Measurements from ENCODE around the gene SEMA6B. TPM values are rescaled to one million over a fixed set of nuclear protein-coding genes. Genes with fewer than 3 reads are reported as not detected.

SEMA6B gene
- total and polyA plus RNA-seq, 10 of the 15 experiments (the other 5 are each of a cell fraction or from before 2014, with no cell fraction given), result 0.13 TPM; not detected in 9

DNA sequence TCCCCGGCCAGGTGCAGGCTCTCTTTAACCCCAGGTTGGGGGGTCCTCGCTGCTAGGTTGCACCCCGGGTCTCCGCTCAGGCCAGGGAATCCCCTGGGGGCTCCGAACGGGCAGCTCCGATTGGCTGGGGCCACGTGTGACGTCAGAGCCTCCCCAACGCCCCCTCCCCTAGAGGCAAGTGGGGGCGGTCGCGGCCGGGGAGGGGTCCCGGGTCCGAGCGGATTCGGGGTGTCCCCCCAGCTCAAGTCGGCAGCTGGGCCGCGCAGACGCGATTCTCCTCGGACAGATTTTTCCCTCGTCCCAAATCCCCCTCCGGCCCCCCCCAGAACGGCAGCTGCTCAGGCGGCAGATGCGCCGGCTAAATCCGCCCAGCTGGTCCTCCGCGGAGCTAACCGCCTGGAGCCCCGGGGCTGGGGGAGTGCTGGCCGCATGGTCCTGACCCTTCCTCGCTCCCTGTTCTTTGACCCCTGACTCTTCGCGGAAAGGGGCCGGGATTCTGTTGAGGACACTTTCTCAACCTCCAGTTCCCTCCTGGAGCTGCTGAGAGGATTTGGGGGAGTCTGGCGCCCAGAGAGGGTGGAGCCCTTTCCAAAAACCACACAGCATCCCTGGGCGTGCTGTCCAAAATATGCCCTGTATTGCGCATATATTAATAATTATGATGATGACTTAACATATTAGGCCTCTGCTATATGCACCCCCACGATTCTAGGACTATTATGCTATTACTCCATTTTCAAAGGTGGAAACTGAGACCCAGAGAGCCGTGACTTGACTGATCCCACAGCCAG, 25.4 kb upstream of the SEMA6B start:
- ChIA-PET SMC1A (ENCODE audit: uncharacterized antibody, unreplicated experiment) (interaction anchor here (1.1 kb wide), 1 partner anchor 12 kb away, joined by 3 read pairs; no protein-coding TSS in a partner anchor), POLR2A (no interaction called here), CTCF (interaction anchor here (1.4 kb wide), 1 partner anchor 18 kb away, joined by 3 read pairs; no protein-coding TSS in a partner anchor), RAD21 (ENCODE audit: unreplicated experiment) (no interaction called here)
- no peak for TF ChIP-seq STAT1 (conservative IDR thresholded peaks at IDR 0.05)
- TF ChIP-seq ZZZ3 (IDR thresholded peaks at IDR 0.05; ENCODE audit: control insufficient read depth, insufficient read length, low read depth), result no peak
- no peak for TF ChIP-seq GATAD2B (conservative IDR thresholded peaks at IDR 0.05; ENCODE audit: low read depth)
- TF ChIP-seq MYC (IDR thresholded peaks at IDR 0.05; ENCODE audit: insufficient read depth, insufficient read length, insufficient replicate concordance, low read length, severe bottlenecking), result no peak
- H3K9ac ChIP-seq (ENCODE audit: control insufficient read depth, insufficient read depth, low read length), result no peak overlapping the region
- DNase-seq (ENCODE audit: low read depth, low spot score) (no peak), FAIRE-seq (no peak), ATAC-seq (no peak)
- no peaks in the 10 kb centered on the region for H3K36me3 ChIP-seq (ENCODE audit: control insufficient read depth in 2 of 2, insufficient read depth in 2 of 2, low read length in 1 of 2)
- H3K4me3 ChIP-seq, result no peak overlapping the region
- peaks cover 6 to 10% of the 10 kb centered on the region in 2 experiments for H3K27me3 ChIP-seq (replicated peaks in 1 of 2; ENCODE audit: control insufficient read depth in 2 of 2, insufficient read depth in 2 of 2, low read length in 1 of 2)
- WGBS (ENCODE audit: insufficient coverage, insufficient replicate concordance, low lambda C conversion rate, missing lambda C conversion rate), result 25% methylated on average over 45 of the region's 45 CpGs
- no peaks in the 10 kb centered on the region for H3K79me2 ChIP-seq (ENCODE audit: control insufficient read depth, insufficient read depth, low read length)
- no peaks in the 10 kb centered on the region for H3K4me1 ChIP-seq (ENCODE audit: control insufficient read depth, insufficient read depth, low read length)
- H3K4me2 ChIP-seq (ENCODE audit: control insufficient read depth, insufficient read depth), result peak overlapping the region; percentile 55; the same call in 1 of the 2 replicates
- H3K9me3 ChIP-seq (replicated peaks; ENCODE audit: control insufficient read depth, insufficient read depth, low read length), result no peaks in the 10 kb centered on the region
- intact Hi-C loops (cut with micrococcal nuclease; ENCODE audit: unreplicated experiment) (no loop called here), in situ Hi-C loops (cut with MboI) (no loop called here)
- H3K27ac ChIP-seq (ENCODE audit: control insufficient read depth, insufficient read depth), result no peak overlapping the region
- no TSS peak for BruUV-seq (replicated peaks)
- no peak overlapping the region for H2AFZ ChIP-seq (ENCODE audit: control insufficient read depth, low read depth, low read length)
- no peaks in the 10 kb centered on the region for H4K20me1 ChIP-seq (ENCODE audit: control insufficient read depth, insufficient read depth)

DNA sequence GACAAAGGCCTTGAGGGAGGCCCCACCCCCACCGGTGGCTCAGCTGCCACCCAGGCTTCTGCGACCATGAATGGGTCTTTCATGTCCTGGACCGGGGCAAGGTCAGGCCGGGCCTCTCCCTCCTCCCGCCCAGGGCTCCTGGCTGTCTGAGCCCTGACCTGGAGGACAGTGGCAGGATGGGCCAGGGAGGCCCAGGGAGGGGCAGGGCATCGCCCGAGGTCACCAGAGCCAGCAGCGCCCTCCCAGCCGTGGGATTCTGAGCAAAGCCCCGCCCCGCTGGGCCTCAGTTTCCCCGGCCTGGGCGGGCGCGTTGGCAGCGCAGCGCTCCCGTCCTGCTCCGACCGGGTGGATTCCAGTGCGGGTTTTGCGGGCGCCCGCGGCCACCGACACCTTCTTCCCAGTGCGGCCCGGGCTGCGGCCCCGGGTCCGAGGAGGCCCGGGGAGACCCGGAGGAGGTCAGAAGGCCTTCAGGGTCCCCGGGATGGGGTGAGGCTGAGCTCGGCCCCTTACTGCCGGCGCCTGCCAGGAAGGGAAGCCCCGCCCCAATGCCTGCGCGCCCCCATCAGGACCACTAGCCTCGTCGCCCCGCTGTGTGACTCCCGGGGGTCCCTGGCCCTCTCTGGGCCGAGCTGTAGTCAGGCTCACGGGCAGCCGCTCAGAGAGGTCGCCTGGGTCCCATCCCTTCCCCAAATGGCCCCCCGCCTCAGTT, 24.6 kb upstream of the SEMA6B start:
- Histone ChIP-seq H3K79me2 (ENCODE audit: control insufficient read depth, insufficient read depth, low read length) (no peaks in the 10 kb centered on the region), H3K4me2 (ENCODE audit: control insufficient read depth, insufficient read depth) (peak overlapping the region; percentile 55; the same call in 1 of the 2 replicates), H3K9me3 (replicated peaks; ENCODE audit: control insufficient read depth, insufficient read depth, low read length) (no peaks in the 10 kb centered on the region), H4K20me1 (ENCODE audit: control insufficient read depth, insufficient read depth) (no peaks in the 10 kb centered on the region), H2AFZ (ENCODE audit: control insufficient read depth, low read depth, low read length) (no peak overlapping the region), H3K9ac (ENCODE audit: control insufficient read depth, insufficient read depth, low read length) (no peak overlapping the region), H3K27me3 (replicated peaks in 1 of 2; ENCODE audit: control insufficient read depth in 2 of 2, insufficient read depth in 2 of 2, low read length in 1 of 2) (peaks cover 6 to 11% of the 10 kb centered on the region in 2 experiments), H3K4me3 (no peak overlapping the region), H3K27ac (ENCODE audit: control insufficient read depth, insufficient read depth) (no peak overlapping the region), H3K36me3 (ENCODE audit: control insufficient read depth in 2 of 2, insufficient read depth in 2 of 2, low read length in 1 of 2) (no peaks in the 10 kb centered on the region), H3K4me1 (ENCODE audit: control insufficient read depth, insufficient read depth, low read length) (no peaks in the 10 kb centered on the region)
- ChIA-PET SMC1A (ENCODE audit: uncharacterized antibody, unreplicated experiment) (interaction anchor here (1.1 kb wide), 1 partner anchor 11 kb away, joined by 3 read pairs; no protein-coding TSS in a partner anchor), RAD21 (ENCODE audit: unreplicated experiment) (no interaction called here), CTCF (interaction anchor here (1.4 kb wide), 1 partner anchor 17 kb away, joined by 3 read pairs; no protein-coding TSS in a partner anchor), POLR2A (no interaction called here)
- no peak for FAIRE-seq
- ATAC-seq, result peak; percentile 66
- TF ChIP-seq, protein P1, sequence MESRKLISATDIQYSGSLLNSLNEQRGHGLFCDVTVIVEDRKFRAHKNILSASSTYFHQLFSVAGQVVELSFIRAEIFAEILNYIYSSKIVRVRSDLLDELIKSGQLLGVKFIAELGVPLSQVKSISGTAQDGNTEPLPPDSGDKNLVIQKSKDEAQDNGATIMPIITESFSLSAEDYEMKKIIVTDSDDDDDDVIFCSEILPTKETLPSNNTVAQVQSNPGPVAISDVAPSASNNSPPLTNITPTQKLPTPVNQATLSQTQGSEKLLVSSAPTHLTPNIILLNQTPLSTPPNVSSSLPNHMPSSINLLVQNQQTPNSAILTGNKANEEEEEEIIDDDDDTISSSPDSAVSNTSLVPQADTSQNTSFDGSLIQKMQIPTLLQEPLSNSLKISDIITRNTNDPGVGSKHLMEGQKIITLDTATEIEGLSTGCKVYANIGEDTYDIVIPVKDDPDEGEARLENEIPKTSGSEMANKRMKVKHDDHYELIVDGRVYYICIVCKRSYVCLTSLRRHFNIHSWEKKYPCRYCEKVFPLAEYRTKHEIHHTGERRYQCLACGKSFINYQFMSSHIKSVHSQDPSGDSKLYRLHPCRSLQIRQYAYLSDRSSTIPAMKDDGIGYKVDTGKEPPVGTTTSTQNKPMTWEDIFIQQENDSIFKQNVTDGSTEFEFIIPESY (IDR thresholded peaks at IDR 0.05), result no peak
- no peak for TF ChIP-seq RAD51 (IDR thresholded peaks at IDR 0.05)
- TF ChIP-seq RUNX3 (IDR thresholded peaks at IDR 0.05; ENCODE audit: low read length), result 0 out of 2 replicates have a peak, but pooled peaks have one; percentile 21
- TF ChIP-seq SP1 (IDR thresholded peaks at IDR 0.05; ENCODE audit: low read depth, low read length), result peak; percentile 52
- no peak for TF ChIP-seq CREB1 (IDR thresholded peaks at IDR 0.05; ENCODE audit: low read depth)
- no peak for TF ChIP-seq TBL1XR1 (IDR thresholded peaks at IDR 0.05; ENCODE audit: low read depth, low read length)
- 0 out of 2 replicates have a peak, but pooled peaks have one; percentile 14 for TF ChIP-seq YY1 (IDR thresholded peaks at IDR 0.05; ENCODE audit: low read depth, low read length)
- 0 out of 2 replicates have a peak, but pooled peaks have one; percentile 27 for TF ChIP-seq GATAD2B (conservative IDR thresholded peaks at IDR 0.05; ENCODE audit: low read depth)
- intact Hi-C loops (cut with micrococcal nuclease; ENCODE audit: unreplicated experiment) (no loop called here), in situ Hi-C loops (cut with MboI) (no loop called here)
- no TSS peak for BruUV-seq (replicated peaks)
- no peak for DNase-seq (ENCODE audit: low read depth, low spot score)
- 12% methylated on average over 43 of the region's 49 CpGs for WGBS (ENCODE audit: insufficient coverage, insufficient replicate concordance, low lambda C conversion rate, missing lambda C conversion rate)

Measured in GM12878 (cell line).